Cardiac fibroblast (primary cell): Measurements from ENCODE around the gene TUBA1A.
"Not testable (repeated sequence)": the region's sequence is repeated elsewhere in the genome, so short reads cannot be mapped to it uniquely, and the experiment has no call there.

Experiments
- DNase-seq, 2 donors: peaks; one replicate each; pipeline versions ENCODE4 v3.0.0 to v3.0.0-alpha.2; 2010; ENCODE audit warnings: low read depth in 2 of 2
- H3K4me3 ChIP-seq, 2 donors: replicated peaks in 1 of 2; 1 replicate in 1 of 2; 2 replicates in 1 of 2; pipeline ENCODE4 v1.5.1; 2011; ENCODE audit warnings: low read depth in 2 of 2, low read length in 2 of 2, mild to moderate bottlenecking in 2 of 2, moderate library complexity in 1 of 2
- CTCF ChIP-seq: IDR thresholded peaks from one replicate; pipeline ENCODE4 v1.5.1; 2011; ENCODE audit warnings: low read depth, mild to moderate bottlenecking, low read length, inconsistent platforms

TUBA1A gene

DNA sequence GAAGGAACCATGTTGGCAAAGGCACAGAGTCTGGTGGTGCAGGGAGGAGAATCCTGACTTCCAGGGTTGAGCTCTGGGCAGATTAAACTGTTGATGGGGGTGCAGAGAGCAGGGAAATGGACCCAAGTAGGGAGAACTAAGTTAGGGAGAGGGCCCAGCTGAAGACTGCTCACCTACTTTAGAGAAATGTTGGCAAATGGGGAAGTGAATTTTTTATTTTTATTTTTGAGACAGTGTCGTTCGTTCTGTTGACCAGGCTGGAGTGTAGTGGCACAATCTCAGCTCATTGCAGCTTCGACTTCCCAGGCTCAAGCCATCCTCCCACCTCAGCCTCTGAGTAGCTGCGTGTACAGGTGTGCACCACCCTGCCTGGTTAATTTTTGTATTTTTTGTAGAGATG, 32.1 kb upstream of the TUBA1A start:
- DNase-seq, result no peak
- TF ChIP-seq CTCF, result no peak
- no peak overlapping the region for H3K4me3 ChIP-seq

GRCh38 chr12:49219417-49220026, 30.6 kb upstream of the TUBA1A start:
- DNase-seq, result no peak
- TF ChIP-seq CTCF, result no peak
- H3K4me3 ChIP-seq, result no peak overlapping the region

DNA sequence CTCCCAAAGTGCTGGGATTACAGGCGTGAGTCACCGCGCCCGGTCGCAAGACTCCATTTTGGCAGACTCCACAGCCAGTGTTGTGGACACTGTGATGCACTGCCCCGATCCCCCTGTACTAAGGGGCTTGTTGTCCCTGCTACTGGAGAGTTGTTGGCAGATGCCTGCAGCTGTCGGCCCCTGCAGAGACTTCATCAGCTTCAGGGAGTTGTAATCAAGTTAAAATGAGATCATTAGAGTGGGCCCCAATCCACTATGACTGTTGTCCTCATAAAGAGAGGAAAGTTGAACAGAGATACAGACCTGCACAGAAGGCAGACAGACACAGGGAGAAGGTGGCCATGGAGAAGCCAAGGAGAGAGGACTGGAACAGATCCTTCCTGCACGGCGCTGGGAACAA, 23.7 kb upstream of the TUBA1A start:
- no peak for TF ChIP-seq CTCF
- DNase-seq, result no peak
- H3K4me3 ChIP-seq, result no peak overlapping the region

GRCh38 chr12:49210703-49211102, 21.8 kb upstream of the TUBA1A start:
- not testable (repeated sequence) for DNase-seq

GRCh38 chr12:49208676-49209075, 19.8 kb upstream of the TUBA1A start:
- H3K4me3 ChIP-seq, result no peak overlapping the region
- DNase-seq, result no peak
- TF ChIP-seq CTCF, result no peak

More at GRCh38 chr12:49210703-49211102, 21.8 kb upstream of the TUBA1A start:
- H3K4me3 ChIP-seq, result not testable (repeated sequence)

- H3K4me3 ChIP-seq, result no peak overlapping the region
- no peak for DNase-seq
- TF ChIP-seq CTCF, result no peak
These were observed 19.3 kb upstream of the TUBA1A start for GRCh38 chr12:49208146-49208545.

GRCh38 chr12:49206389-49206788, 17.5 kb upstream of the TUBA1A start:
- no peak overlapping the region for H3K4me3 ChIP-seq
- DNase-seq, result no peak
- TF ChIP-seq CTCF, result no peak
